UCSD-AML1 (cell line): ENCODE data around the gene SLC9C1.
"Not testable (repeated sequence)": the region's sequence is repeated elsewhere in the genome, so short reads cannot be mapped to it uniquely, and the experiment has no call there.

Experiments used
- DNase-seq: peaks from one replicate; lab custom pipeline; 2025; ENCODE audit not compliant: unreplicated experiment; lab: John Stamatoyannopoulos, UW

The SLC9C1 gene

GRCh38 chr3:112199622-112200316, 94.2 kb downstream of the SLC9C1 start:
- DNase-seq: no peak

- no peak for DNase-seq
These were observed 96.9 kb downstream of the SLC9C1 start for GRCh38 chr3:112197131-112197530.

- DNase-seq: no peak
These were observed 106.7 kb downstream of the SLC9C1 start for GRCh38 chr3:112187300-112187699.

- not testable (repeated sequence) for DNase-seq
These were observed 108.5 kb downstream of the SLC9C1 start for GRCh38 chr3:112185423-112186035.

GRCh38 chr3:112175646-112176045, 118.4 kb downstream of the SLC9C1 start:
- DNase-seq: no peak

GRCh38 chr3:112175037-112175436, 119.0 kb downstream of the SLC9C1 start:
- no peak for DNase-seq

- DNase-seq: no peak
These were observed 122.9 kb downstream of the SLC9C1 start for GRCh38 chr3:112171144-112171543.

GRCh38 chr3:112170046-112170445, 124.0 kb downstream of the SLC9C1 start:
- no peak for DNase-seq

GRCh38 chr3:112167758-112168157, 126.3 kb downstream of the SLC9C1 start:
- no peak for DNase-seq

- no peak for DNase-seq
These were observed 144.9 kb downstream of the SLC9C1 start for GRCh38 chr3:112149136-112149535.

- DNase-seq: no peak
These were observed 150.3 kb downstream of the SLC9C1 start for GRCh38 chr3:112143689-112144088.

GRCh38 chr3:112143251-112143650, 150.8 kb downstream of the SLC9C1 start:
- DNase-seq: no peak

- DNase-seq: no peak
These were observed 152.7 kb downstream of the SLC9C1 start for GRCh38 chr3:112141293-112141692.

- DNase-seq: no peak
These were observed 153.4 kb downstream of the SLC9C1 start for GRCh38 chr3:112140584-112140983.

GRCh38 chr3:112138219-112138969, 155.6 kb downstream of the SLC9C1 start:
- DNase-seq: no peak

GRCh38 chr3:112137781-112138180, 156.2 kb downstream of the SLC9C1 start:
- DNase-seq: no peak

- no peak for DNase-seq
These were observed 156.9 kb downstream of the SLC9C1 start for GRCh38 chr3:112136959-112137693.

GRCh38 chr3:112136046-112136445, 158.0 kb downstream of the SLC9C1 start:
- no peak for DNase-seq

GRCh38 chr3:112134335-112135124, 159.5 kb downstream of the SLC9C1 start:
- DNase-seq: no peak

GRCh38 chr3:112133626-112134334, 160.2 kb downstream of the SLC9C1 start:
- no peak for DNase-seq
